ENCODE results near the gene RASIP1.

Gene RASIP1

GRCh38 chr19:48671446-48671995 is 68.9 kb downstream of the RASIP1 start:
- DNase-seq (ENCODE audit: low spot score), result no peak
- TF ChIP-seq, protein P1, sequence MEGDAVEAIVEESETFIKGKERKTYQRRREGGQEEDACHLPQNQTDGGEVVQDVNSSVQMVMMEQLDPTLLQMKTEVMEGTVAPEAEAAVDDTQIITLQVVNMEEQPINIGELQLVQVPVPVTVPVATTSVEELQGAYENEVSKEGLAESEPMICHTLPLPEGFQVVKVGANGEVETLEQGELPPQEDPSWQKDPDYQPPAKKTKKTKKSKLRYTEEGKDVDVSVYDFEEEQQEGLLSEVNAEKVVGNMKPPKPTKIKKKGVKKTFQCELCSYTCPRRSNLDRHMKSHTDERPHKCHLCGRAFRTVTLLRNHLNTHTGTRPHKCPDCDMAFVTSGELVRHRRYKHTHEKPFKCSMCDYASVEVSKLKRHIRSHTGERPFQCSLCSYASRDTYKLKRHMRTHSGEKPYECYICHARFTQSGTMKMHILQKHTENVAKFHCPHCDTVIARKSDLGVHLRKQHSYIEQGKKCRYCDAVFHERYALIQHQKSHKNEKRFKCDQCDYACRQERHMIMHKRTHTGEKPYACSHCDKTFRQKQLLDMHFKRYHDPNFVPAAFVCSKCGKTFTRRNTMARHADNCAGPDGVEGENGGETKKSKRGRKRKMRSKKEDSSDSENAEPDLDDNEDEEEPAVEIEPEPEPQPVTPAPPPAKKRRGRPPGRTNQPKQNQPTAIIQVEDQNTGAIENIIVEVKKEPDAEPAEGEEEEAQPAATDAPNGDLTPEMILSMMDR (IDR thresholded peaks at IDR 0.05; ENCODE audit: extremely low read depth, missing control alignments), result no peak

GRCh38 chr19:48670699-48671445 is 69.5 kb downstream of the RASIP1 start:
- no peak for DNase-seq (ENCODE audit: low spot score)
- TF ChIP-seq, protein P1 (IDR thresholded peaks at IDR 0.05; ENCODE audit: extremely low read depth, missing control alignments), result no peak
